Renal cortex interstitium (tissue), 11 donors: ENCODE results near the gene PRDM16. TPM values are rescaled to one million over a fixed set of nuclear protein-coding genes. Genes with fewer than 3 reads are reported as not detected.
A peak's percentile ranks its signal among the peaks of the same experiment; 100 is the strongest.
"Not testable (repeated sequence)": the region's sequence is repeated elsewhere in the genome, so short reads cannot be mapped to it uniquely, and the experiment has no call there.

ENCODE experiments used
- DNase-seq, 11 donors: peaks; one replicate each; pipeline ENCODE4 v3.0.0-alpha.2; 2013; ENCODE audit warnings: low read depth in 9 of 11, low spot score in 4 of 11; ENCODE audit errors: extremely low read depth in 1 of 11
- polyA plus RNA-seq, 3 donors: library from polyadenylated mRNA; unstranded; fragments of 120-200 nt; gene quantifications; one replicate each; pipeline ENCODE4 v1.2.1, GENCODE V29; 2013; ENCODE audit not compliant: insufficient read length in 3 of 3

Gene PRDM16
- polyA plus RNA-seq, 3 donors = 5.8 to 14.6 (median 7.3) TPM

DNA sequence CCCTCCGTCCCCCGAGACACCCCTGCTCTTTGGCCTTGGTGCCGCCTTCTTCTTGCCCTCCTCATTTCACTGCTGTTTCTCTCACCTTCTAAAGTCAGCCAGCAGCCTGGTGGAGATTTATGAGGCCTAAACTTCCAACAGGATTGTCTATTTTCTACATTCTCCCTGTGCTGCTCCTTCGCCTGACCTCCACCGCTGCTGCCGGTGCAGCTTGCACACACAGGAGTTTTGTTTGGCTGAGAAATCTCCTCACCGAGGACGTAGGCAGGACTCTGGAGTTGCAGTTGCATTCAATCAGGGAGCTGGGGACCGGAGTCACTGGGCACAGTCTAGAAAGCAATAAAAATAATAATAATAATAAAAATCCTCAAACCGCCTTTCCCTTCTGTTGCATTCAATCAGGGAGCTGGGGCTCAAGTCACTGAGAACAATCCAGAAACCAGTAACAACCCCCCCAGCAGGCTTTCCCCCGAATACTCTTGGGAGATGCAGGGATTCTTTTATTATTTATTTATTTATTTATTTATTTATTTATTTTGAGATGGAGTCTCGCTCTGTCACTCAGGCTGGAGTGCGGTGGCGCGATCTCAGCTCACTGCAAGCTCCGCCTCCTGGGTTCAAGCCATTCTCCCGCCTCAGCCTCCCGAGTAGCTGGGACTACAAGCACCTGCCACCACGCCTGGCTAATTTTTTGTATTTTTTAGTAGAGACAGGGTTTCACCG is 19.1 kb downstream of the PRDM16 start:
- DNase-seq = not testable (repeated sequence)

GRCh38 chr1:3089490-3089889 is 20.5 kb downstream of the PRDM16 start:
- DNase-seq = no peak

DNA sequence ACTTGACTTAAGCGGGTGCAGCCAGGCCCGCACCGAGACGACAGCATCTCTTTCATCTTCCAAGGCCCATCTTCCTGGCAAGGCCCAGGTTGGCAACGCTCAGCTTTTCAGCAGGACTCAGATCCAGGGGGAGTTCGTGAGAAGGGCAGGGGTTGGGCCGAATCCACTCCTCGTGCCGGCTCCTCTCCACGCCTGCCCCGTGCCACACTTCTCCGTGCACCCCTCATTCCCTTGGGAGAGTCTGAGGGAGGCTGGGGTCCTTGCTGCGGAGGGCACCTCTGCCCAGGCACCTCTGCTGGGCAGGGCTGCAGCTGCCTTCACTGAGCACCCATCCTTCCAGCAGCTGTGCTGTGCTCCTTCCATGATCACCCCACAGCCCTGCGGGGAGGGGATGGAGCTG is 22.3 kb downstream of the PRDM16 start:
- DNase-seq = no peak

- no peak for DNase-seq
These were observed 23.5 kb downstream of the PRDM16 start for GRCh38 chr1:3092530-3092929.

GRCh38 chr1:3093898-3094626 is 25.1 kb downstream of the PRDM16 start:
- no peak for DNase-seq

GRCh38 chr1:3094863-3095780 is 26.1 kb downstream of the PRDM16 start:
- DNase-seq = no peak

GRCh38 chr1:3096345-3096744 is 27.3 kb downstream of the PRDM16 start:
- no peak for DNase-seq

GRCh38 chr1:3097231-3097630 is 28.2 kb downstream of the PRDM16 start:
- no peak for DNase-seq

- DNase-seq = no peak
These were observed 28.9 kb downstream of the PRDM16 start for GRCh38 chr1:3097861-3098260.

GRCh38 chr1:3099861-3100260 is 30.9 kb downstream of the PRDM16 start:
- DNase-seq = no peak

DNA sequence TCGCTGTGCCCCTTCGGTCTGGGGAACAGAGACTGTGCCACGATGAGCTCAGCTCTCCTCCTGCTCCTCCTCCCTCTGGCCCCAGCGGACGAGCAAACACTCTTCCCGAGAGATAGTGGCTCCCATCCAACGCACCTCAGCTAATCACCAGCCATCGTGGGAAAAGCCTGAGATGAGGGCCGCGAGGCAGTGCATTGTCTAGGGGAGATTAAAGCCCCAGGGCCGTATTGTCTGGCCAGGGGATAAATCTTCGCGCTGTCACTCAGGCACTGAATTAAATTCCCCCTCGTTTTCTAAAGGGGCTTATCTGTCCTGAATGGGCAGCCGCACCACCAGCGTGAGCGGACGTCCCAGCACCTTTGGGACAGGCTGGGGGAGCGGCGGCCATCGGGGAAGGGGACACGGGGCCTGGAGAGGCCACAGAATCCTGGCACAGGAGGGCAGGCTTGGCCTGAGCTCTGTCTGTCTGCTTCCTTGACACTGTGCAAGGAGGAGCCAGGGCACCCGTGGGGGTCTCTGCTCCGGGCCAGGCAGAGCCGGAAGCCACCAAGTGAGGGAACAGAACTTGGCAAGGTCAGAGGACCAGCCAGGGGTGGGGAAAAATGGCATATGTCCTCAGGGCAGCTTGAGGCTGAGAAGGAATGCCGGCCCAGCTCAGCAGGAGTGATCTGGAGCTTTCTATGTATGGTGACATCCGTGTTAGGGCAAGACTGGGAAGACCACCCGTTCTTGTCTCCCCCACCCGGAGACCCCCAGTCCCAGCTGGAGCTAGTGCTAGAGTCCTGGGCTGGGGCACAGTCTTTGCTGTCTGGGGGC is 32.3 kb downstream of the PRDM16 start:
- DNase-seq = no peak

DNA sequence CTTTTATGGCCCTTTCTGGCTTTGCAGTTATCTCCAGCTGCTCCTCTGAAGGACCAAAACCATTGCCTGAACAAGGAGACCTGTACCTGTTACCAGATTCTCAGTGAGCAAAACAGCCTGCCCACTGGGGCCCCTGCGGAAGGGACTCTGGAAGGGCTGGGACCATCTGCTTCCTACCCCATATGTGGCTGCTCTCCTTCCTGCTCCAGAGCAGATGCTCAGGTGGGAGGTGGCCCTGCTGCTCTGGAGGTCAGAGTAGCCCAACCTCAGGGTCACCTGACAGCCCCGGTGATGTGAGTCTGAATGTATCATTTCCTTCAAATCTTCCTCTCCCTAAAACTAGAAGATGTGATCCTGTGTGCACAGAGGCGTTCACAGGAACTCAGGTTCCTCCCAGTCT is 33.6 kb downstream of the PRDM16 start:
- no peak for DNase-seq

DNA sequence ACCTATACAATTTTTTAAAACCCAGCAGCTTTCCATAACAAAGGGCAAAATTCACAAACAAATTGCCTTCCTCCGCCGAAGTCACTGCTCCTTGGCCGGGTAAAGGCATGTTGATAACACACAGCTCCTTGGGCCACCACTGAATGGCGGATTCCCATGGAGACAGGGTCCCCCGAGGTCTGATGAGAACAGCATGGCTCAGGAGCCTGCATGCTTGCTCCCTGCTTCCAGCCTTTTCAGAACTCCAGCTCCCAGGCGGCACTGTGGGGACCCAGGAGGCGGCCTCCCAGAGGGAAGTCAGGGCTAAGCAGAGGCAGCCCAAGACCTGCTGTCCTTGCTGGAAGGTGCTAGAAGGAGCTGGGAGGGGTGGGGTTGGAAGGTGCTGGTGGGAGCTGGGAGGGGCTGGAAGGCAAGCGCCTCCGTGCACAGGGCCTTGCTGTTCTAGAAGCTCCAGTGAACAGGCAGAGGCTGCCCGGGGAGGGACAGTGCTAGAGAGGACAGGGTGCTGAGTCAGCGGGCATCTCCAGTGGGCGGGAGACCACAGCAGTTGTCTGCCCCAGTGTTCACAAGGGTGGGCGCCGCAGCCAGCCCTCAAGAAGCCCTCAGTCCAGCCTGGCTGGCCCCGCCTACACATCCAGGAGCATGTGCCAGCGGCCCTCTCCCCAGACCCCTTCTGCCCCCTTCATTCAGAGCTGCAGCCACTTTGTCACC is 35.1 kb downstream of the PRDM16 start:
- DNase-seq = no peak

- DNase-seq = peak in 8 of 11 donors; percentile 22 to 57 (median 38)
These were observed 36.3 kb downstream of the PRDM16 start for GRCh38 chr1:3105167-3105863.

DNA sequence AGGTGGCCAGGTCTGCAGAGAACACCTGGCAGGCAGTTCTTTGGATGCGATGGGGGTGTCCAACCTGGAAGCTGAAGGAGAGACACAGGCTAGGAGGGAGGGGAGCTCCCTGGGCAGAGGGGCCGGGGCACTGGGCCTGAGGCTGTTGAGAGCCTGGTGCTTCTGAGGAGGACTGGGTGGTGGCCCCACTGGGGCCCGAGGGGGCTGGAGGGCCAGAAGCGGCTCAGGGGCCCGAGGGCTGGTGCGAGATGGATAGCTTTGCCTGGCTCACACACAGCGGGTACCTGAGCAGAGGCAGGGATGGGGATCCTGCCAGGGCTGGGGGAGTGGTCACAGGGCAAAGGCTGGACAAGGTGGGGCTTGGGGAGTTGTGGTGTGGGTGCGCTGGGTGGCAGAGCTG is 37.2 kb downstream of the PRDM16 start:
- no peak for DNase-seq

DNA sequence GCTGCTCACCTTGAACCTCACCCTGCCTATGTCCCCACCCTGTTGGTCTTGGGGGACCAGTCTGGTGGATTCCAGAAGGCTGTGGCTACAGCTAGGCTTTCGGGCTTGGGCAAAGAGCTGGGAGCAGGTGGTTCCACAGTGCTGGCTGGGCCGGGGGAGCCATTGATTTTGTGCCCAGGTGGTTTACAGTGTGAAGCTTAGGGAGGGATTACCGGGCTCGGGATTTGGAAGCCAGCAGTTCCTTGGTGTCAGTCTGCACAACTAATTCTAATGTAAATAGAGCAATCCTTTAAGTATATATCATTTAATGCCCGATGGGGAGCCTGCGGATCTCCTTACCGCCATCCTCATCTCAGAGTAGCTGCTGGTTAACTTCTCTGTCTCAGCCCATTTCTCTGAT is 38.2 kb downstream of the PRDM16 start:
- DNase-seq = no peak

GRCh38 chr1:3109355-3109754 is 40.4 kb downstream of the PRDM16 start:
- no peak for DNase-seq
